Cardiac muscle cell (in vitro differentiated cells and primary cell): ENCODE data around the gene NR2C2. TPM values are rescaled to one million over a fixed set of nuclear protein-coding genes. Genes with fewer than 3 reads are reported as not detected.

Experiments used
- DNase-seq, 2 donors: peaks; one replicate each; pipeline versions ENCODE4 v3.0.0 to v3.0.0-alpha.2; 2010 to 2017; ENCODE audit warnings: low read depth in 1 of 2, low spot score in 1 of 2
- H3K27ac ChIP-seq: fragments of 200-600 bp; sonication (generic); 2 replicates; pipeline ENCODE4 v1.5.1; 2016
- H3K27me3 ChIP-seq: fragments of 200-600 bp; sonication (generic); 2 replicates; pipeline ENCODE4 v1.6.0; 2016; ENCODE audit warnings: control low read depth
- H3K36me3 ChIP-seq: fragments of 200-600 bp; sonication (generic); 2 replicates; pipeline ENCODE4 v1.5.1; 2016; ENCODE audit warnings: control low read depth
- H3K4me1 ChIP-seq: fragments of 200-600 bp; sonication (generic); 2 replicates; pipeline ENCODE4 v1.8.1; 2017; ENCODE audit warnings: low read depth, mild to moderate bottlenecking, mixed run types
- H3K4me3 ChIP-seq: fragments of 200-600 bp; sonication (generic); 2 replicates; pipeline ENCODE4 v1.5.1; 2016; ENCODE audit warnings: mild to moderate bottlenecking
- H3K9me3 ChIP-seq: fragments of 200-600 bp; sonication (generic); 2 replicates; pipeline ENCODE4 v1.5.1; 2017; ENCODE audit warnings: low read depth, mild to moderate bottlenecking, control low read depth
- CTCF ChIP-seq: IDR thresholded peaks from 2 replicates; pipeline ENCODE4 v1.5.1; 2012; ENCODE audit warnings: low read depth, mild to moderate bottlenecking, low read length
- polyA plus RNA-seq: library from polyadenylated mRNA; unstranded; fragments of >200 nt; fragmentation: Nextera tagmentation; extraction: Ambion mirVana; gene quantifications from 2 replicates; pipeline ENCODE4 v1.2.1, GENCODE V29; 2016
- total RNA-seq: library from RNA; depleted of rRNA; stranded (reverse); fragments of >200 nt; gene quantifications from 2 replicates; pipeline ENCODE4 v1.2.3, GENCODE V29; 2016

Gene NR2C2
- total and polyA plus RNA-seq, 2 experiments from 2014 or later = 16.2 to 26.5 TPM

- Histone ChIP-seq H3K27ac (peak overlapping the region; percentile 98), H3K27me3 (no peaks in the 10 kb centered on the region), H3K4me3 (peak overlapping the region; percentile 53), H3K4me1 (peaks cover 16% of the 10 kb centered on the region), H3K9me3 (no peaks in the 10 kb centered on the region), H3K36me3 (peaks cover 14% of the 10 kb centered on the region)
- no peak for TF ChIP-seq CTCF
- DNase-seq = no peak
Observed at GRCh38 chr3:14946739-14947099, 664 bp upstream of the NR2C2 start.

- no peak for TF ChIP-seq CTCF
- peak; percentile 97 to 98 for DNase-seq
- Histone ChIP-seq H3K9me3 (no peaks in the 10 kb centered on the region), H3K36me3 (peaks cover 14% of the 10 kb centered on the region), H3K27ac (peak overlapping the region; percentile 98), H3K4me3 (peak overlapping the region; percentile 53), H3K4me1 (peaks cover 16% of the 10 kb centered on the region), H3K27me3 (no peaks in the 10 kb centered on the region)
Observed at GRCh38 chr3:14947886-14948608, 664 bp downstream of the NR2C2 start.

- Histone ChIP-seq H3K9me3 (no peaks in the 10 kb centered on the region), H3K27me3 (no peaks in the 10 kb centered on the region), H3K36me3 (peaks cover 13% of the 10 kb centered on the region), H3K27ac (peak overlapping the region; percentile 80), H3K4me1 (peaks cover 16% of the 10 kb centered on the region), H3K4me3 (peak overlapping the region; percentile 53)
- TF ChIP-seq CTCF = no peak
- no peak for DNase-seq
Observed at GRCh38 chr3:14948609-14949038, 1.2 kb downstream of the NR2C2 start.

- peak overlapping the region; percentile 53 for H3K4me3 ChIP-seq
- H3K27ac ChIP-seq = peak overlapping the region; percentile 80
- no peaks in the 10 kb centered on the region for H3K9me3 ChIP-seq
- H3K27me3 ChIP-seq = no peaks in the 10 kb centered on the region
- H3K4me1 ChIP-seq = peaks cover 16% of the 10 kb centered on the region
- TF ChIP-seq CTCF = no peak
- no peak for DNase-seq
- peaks cover 9% of the 10 kb centered on the region for H3K36me3 ChIP-seq
Observed at GRCh38 chr3:14949126-14949525, 1.7 kb downstream of the NR2C2 start.

- Histone ChIP-seq H3K27ac (no peak overlapping the region), H3K4me3 (no peak overlapping the region), H3K36me3 (peaks cover 3% of the 10 kb centered on the region), H3K27me3 (no peaks in the 10 kb centered on the region), H3K9me3 (no peaks in the 10 kb centered on the region), H3K4me1 (peaks cover 16% of the 10 kb centered on the region)
- TF ChIP-seq CTCF = no peak
- DNase-seq = no peak
Observed at GRCh38 chr3:14950274-14950673, 2.9 kb downstream of the NR2C2 start.
